ENCODE data around the gene GPR17.

GPR17 gene

DNA sequence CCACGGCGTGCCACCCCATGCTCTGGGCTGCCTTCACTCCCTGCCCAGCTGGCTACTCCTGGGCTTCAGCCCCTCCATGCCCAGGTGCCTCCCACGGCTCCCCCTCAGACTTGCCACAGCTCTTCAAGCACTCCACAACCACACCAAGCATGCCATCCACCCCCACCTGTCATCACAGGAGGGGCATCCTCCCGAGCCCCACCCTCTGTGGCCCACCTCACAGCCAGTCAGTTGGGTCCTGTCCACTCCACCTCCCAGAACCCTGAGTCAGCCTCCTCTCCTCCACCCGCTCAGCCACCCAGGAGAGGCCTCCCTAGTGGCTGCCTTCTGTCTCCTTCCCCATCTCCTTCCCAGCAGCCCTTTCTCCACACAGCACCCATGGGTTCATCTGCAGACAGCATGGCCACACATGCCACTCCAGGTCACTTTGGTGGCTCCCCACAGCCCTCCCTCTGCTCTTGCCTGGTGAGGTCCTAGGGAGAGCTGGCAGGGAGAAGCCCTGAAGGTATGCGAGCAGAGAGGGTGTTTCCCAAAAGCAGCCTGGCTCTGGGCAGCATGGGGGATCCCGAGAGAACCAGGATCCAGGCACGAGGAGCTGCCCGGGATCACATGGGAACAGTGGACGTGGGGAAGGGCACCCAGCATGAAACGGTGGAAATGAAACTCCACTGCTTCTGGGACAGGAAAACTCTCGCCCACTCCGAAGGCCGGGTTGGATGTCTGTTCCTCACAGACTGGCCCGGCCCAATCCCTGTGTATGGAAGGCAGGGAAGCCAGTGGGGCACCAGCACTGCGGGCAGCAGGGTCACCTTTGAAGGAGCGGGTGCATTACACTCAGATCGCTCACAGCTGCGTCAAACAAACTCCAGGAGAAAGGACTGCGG is 26.6 kb downstream of the GPR17 start:
- H3K9me3 ChIP-seq: no peaks in the 10 kb centered on the region
- TF ChIP-seq, protein P1, sequence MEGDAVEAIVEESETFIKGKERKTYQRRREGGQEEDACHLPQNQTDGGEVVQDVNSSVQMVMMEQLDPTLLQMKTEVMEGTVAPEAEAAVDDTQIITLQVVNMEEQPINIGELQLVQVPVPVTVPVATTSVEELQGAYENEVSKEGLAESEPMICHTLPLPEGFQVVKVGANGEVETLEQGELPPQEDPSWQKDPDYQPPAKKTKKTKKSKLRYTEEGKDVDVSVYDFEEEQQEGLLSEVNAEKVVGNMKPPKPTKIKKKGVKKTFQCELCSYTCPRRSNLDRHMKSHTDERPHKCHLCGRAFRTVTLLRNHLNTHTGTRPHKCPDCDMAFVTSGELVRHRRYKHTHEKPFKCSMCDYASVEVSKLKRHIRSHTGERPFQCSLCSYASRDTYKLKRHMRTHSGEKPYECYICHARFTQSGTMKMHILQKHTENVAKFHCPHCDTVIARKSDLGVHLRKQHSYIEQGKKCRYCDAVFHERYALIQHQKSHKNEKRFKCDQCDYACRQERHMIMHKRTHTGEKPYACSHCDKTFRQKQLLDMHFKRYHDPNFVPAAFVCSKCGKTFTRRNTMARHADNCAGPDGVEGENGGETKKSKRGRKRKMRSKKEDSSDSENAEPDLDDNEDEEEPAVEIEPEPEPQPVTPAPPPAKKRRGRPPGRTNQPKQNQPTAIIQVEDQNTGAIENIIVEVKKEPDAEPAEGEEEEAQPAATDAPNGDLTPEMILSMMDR (IDR thresholded peaks at IDR 0.05; ENCODE audit: low read depth, low read length): no peak
- H3K36me3 ChIP-seq: no peaks in the 10 kb centered on the region
- H3K4me3 ChIP-seq (ENCODE audit: low read depth, low read length): no peak overlapping the region
- no peaks in the 10 kb centered on the region for H3K4me1 ChIP-seq
- no peak for DNase-seq
- H3K27me3 ChIP-seq: peaks cover 15% of the 10 kb centered on the region

DNA sequence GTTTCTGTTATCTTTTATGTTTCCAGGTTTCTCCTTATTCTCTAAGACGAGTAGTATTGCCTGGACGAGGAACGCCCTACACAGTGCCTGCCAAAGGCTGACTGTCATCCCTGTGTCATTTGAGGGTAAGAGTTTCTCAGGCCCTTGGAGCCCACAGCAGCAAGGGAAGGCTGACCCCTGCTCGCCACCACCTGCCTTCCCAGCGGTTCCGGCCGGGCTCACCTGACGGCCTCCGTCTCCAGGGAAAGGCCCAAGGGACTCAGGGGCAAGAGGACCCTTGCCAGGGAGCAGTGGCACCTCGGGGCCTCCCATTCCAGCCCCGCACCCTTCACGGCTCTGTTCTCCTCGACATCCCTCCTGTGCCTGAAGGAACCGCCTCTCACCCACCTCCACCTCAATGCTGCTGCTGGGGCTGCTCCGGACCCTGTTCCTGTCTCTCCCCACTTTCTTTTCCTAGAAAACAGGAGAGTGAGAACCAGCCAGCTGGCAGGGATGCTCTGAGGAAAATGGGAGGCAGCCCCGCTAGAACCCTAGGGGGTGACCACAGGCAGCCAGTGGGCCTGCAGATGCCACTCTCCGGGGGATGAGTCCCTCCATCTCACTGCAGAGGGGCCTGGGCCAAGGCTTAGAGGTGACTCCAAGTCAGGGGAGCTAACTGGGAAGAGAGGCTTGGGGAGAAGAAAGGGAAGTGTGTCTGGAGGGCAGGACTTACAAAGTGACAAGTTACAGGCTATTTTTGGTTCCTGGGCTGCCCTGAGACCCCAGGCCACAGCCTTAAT is 27.5 kb downstream of the GPR17 start:
- peaks cover 15% of the 10 kb centered on the region for H3K27me3 ChIP-seq
- H3K9me3 ChIP-seq: no peaks in the 10 kb centered on the region
- H3K4me1 ChIP-seq: no peaks in the 10 kb centered on the region
- no peak overlapping the region for H3K4me3 ChIP-seq (ENCODE audit: low read depth, low read length)
- TF ChIP-seq, protein P1 (IDR thresholded peaks at IDR 0.05; ENCODE audit: low read depth, low read length): no peak
- no peaks in the 10 kb centered on the region for H3K36me3 ChIP-seq
- DNase-seq: no peak

DNA sequence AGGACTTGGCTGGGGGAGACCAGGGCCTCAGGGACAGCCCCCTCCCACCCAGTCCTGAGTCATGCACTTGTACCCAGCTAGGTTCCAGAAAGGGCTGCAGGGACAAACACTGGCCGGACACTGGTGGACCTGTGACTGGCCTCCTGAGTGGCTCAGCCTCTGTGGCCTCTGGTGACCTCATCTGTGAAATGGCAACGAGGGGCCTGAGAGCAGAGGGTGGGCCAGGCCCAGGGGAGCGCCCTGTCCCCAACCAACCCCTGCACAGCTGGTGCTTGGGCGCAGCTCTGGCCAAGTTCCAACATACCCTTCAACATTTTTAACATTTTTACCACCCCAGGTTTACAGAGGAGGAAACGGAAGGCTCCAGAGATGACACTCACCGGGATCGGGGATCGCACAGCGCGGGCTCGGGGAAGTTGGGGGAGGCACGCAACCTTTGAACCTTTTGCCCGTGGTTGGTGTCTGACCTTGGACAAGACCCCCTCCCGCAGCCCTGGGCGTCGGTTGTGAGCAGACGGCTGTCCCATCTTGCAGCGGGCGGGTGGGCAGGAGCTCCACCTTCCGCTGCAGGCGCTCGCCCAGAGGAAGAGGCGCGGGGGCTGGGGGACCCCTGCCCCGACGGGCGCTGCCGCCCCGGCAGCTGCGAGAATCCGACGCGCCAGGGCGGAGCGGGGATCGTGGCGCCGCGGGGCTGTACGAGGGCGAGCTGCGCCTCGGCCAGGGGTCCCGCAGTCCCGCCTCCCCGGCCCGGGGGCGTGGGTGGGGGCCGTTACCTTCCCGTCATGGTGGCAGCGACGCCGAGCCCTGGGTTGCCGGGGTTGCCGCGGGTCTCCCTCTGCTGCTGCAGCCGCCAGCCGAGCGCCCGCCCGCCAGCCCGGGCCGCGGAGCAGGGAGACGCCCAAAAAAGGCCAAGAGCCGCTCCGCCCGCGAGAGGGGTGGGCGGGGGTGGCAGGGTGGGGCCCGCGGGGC is 28.6 kb downstream of the GPR17 start:
- no peak for DNase-seq
- no peaks in the 10 kb centered on the region for H3K9me3 ChIP-seq
- peaks cover 15% of the 10 kb centered on the region for H3K27me3 ChIP-seq
- TF ChIP-seq, protein P1 (IDR thresholded peaks at IDR 0.05; ENCODE audit: low read depth, low read length): no peak
- H3K4me3 ChIP-seq (ENCODE audit: low read depth, low read length): no peak overlapping the region
- H3K4me1 ChIP-seq: no peaks in the 10 kb centered on the region
- H3K36me3 ChIP-seq: no peaks in the 10 kb centered on the region

DNA sequence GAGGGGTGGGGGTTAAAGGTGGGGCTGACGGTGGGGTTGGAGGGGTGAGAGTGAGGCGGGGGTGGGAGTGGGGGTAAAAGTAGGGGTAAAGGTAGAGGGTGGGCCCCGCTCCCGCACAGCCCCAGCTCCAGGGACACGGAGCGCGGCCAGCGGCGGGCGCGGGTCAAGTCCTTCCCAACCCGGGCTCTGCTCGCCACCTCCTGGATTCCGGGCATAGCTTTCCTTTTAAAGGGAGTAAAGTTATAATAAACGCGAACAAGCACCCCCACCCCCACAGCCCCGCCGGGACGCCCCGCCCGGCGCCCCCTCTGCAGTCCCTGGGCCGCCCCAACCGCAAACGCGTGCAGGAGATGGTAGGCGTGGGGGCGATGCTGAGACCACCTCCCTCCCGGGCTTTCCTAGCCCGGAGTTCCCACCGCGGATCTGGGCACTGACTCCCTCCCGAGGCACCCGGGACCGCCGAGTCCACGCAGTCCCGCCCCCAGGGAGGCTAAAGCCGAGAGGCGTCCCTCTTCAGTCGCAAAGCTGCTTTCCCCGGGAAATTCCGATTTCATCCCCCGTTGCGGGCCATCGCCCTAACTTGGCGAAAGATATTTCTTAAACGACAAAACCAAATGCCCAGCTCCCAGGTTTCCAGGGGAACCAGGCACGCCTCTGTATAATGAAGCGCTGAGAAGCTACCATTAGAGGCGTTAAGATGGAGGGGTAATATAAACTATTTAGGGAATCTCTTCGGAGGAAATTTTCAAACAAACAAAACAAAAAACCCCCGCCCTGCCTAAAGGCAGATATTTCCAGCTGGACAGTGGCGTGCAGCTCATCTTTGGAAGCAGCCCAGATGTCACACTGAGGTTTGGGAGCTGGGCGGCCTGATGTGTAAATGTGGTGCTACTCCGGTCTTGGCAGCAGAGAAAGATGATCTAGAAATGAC is 29.6 kb downstream of the GPR17 start, which contains the start of gene LIMS2:
TSS of gene LIMS2 (minus strand) at position 200 of the 931 bp plus-strand sequence. CDS start 506 bp downstream, outside the sequence.
- TF ChIP-seq, protein P1 (IDR thresholded peaks at IDR 0.05; ENCODE audit: low read depth, low read length): no peak
- H3K4me3 ChIP-seq (ENCODE audit: low read depth, low read length): peak within 1 kb of the TSS; percentile 31
- H3K4me1 ChIP-seq: no peaks in the 10 kb centered on the region
- H3K27me3 ChIP-seq: peaks cover 15% of the 10 kb centered on the region
- no peak for DNase-seq
- H3K36me3 ChIP-seq: no peaks in the 10 kb centered on the region
- H3K9me3 ChIP-seq: no peaks in the 10 kb centered on the region

DNA sequence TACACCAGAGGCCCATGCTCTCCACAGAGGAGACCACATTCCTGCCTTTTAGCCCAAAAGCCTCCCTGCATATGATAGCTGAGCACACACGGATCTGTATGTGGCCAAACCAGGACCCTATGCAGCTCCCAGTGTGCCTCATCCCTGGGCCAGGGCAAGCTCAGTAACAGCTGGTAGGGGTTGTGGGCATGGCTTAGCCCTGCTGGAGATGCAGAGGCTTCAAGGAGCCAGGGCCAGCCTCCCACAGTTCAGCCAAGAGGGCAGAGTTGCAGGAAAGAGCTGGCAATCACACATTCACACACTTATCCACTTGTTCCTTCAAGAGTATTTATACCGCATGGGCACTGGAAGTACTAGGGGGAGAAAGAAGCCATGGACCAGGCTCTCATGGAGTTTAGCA is 31.0 kb downstream of the GPR17 start:
- no peaks in the 10 kb centered on the region for H3K9me3 ChIP-seq
- H3K27me3 ChIP-seq: peaks cover 15% of the 10 kb centered on the region
- no peak for DNase-seq
- TF ChIP-seq, protein P1 (IDR thresholded peaks at IDR 0.05; ENCODE audit: low read depth, low read length): no peak
- no peak overlapping the region for H3K4me3 ChIP-seq (ENCODE audit: low read depth, low read length)
- no peaks in the 10 kb centered on the region for H3K4me1 ChIP-seq
- H3K36me3 ChIP-seq: no peaks in the 10 kb centered on the region

All from BE2C (cell line).